ENCODE results near the gene GEMIN7. TPM values are rescaled to one million over a fixed set of nuclear protein-coding genes. Genes with fewer than 3 reads are reported as not detected.

The GEMIN7 gene
- total and polyA plus RNA-seq, 4 donors, result 10.0 to 25.2 (median 19.4) TPM

- Histone ChIP-seq H3K36me3 (ENCODE audit: control insufficient read depth in 4 of 4, insufficient read depth in 3 of 4, low read depth in 1 of 4, low read length in 3 of 4) (no peaks in the 10 kb centered on the region), H3K9me3 (ENCODE audit: control insufficient read depth in 4 of 4, low read length in 3 of 4) (no peaks in the 10 kb centered on the region), H3K27ac (ENCODE audit: low read depth in 1 of 2, low read length in 2 of 2) (no peak overlapping the region), H3K4me3 (ENCODE audit: low read depth in 1 of 3, low read length in 3 of 3) (no peak overlapping the region), H3K4me1 (ENCODE audit: control insufficient read depth in 4 of 4, insufficient read depth in 4 of 4, low read length in 3 of 4) (peaks cover 3 to 18% (median 12%) of the 10 kb centered on the region in 4 donors), H3K27me3 (ENCODE audit: control insufficient read depth in 4 of 4, insufficient read depth in 4 of 4, low read length in 3 of 4) (no peaks in the 10 kb centered on the region), H3K9ac (ENCODE audit: low read depth in 1 of 2, low read length in 2 of 2) (no peak overlapping the region)
- 84% methylated on average over 12 of the region's 12 CpGs for WGBS
- no peak for DNase-seq (ENCODE audit: low spot score)
- TF ChIP-seq CTCF (IDR thresholded peaks at IDR 0.05; ENCODE audit: low read depth, low read length, missing input control) (no peak), HNF4A (conservative IDR thresholded peaks at IDR 0.05) (no peak), HNF4G (IDR thresholded peaks at IDR 0.05) (no peak), FOXA2 (IDR thresholded peaks at IDR 0.05) (no peak), TAF1 (conservative IDR thresholded peaks at IDR 0.05) (no peak), RXRA (IDR thresholded peaks at IDR 0.05) (no peak), RAD21 (IDR thresholded peaks at IDR 0.05) (no peak), GABPA (IDR thresholded peaks at IDR 0.05 in 1 of 2, conservative IDR thresholded peaks at IDR 0.05 in 1 of 2) (no peak), YY1 (IDR thresholded peaks at IDR 0.05) (no peak), FOXA1 (IDR thresholded peaks at IDR 0.05) (no peak)
- TF ChIP-seq, protein P1, sequence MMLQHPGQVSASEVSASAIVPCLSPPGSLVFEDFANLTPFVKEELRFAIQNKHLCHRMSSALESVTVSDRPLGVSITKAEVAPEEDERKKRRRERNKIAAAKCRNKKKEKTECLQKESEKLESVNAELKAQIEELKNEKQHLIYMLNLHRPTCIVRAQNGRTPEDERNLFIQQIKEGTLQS (IDR thresholded peaks at IDR 0.05), result no peak
Observed at GRCh38 chr19:45107621-45108150, 28.6 kb downstream of the GEMIN7 start.

DNA sequence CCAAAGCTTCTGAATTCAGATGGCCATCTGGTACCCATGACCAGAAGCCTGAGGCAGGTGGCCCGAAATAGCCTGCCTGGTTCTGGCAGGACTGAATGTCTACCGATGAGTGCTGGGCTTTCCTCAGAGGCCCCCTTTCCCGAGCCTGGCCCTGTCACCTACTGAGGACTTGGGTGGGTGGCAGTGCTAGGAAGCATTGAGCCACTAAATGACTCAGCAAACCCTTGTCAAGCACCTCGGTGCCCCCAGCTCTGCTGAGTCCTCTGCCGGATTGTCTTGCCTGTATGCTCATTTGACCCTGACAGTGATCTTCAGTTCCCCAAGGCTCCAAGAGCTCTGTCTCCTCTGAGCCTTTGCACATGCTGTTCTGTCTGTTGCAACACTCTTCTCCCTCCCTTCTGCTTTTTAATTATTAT, 31.8 kb downstream of the GEMIN7 start:
- Histone ChIP-seq H3K27ac (ENCODE audit: low read depth in 1 of 2, low read length in 2 of 2) (no peak overlapping the region), H3K36me3 (ENCODE audit: control insufficient read depth in 4 of 4, insufficient read depth in 3 of 4, low read depth in 1 of 4, low read length in 3 of 4) (no peaks in the 10 kb centered on the region), H3K9ac (ENCODE audit: low read depth in 1 of 2, low read length in 2 of 2) (no peak overlapping the region), H3K9me3 (ENCODE audit: control insufficient read depth in 4 of 4, low read length in 3 of 4) (no peaks in the 10 kb centered on the region), H3K4me3 (ENCODE audit: low read depth in 1 of 3, low read length in 3 of 3) (no peak overlapping the region), H3K4me1 (ENCODE audit: control insufficient read depth in 4 of 4, insufficient read depth in 4 of 4, low read length in 3 of 4) (peaks cover 3 to 17% (median 7%) of the 10 kb centered on the region in 4 donors), H3K27me3 (ENCODE audit: control insufficient read depth in 4 of 4, insufficient read depth in 4 of 4, low read length in 3 of 4) (no peaks in the 10 kb centered on the region)
- no peak for DNase-seq (ENCODE audit: low spot score)
- no peak for TF ChIP-seq MAX (IDR thresholded peaks at IDR 0.05)
- no peak for TF ChIP-seq CTCF (IDR thresholded peaks at IDR 0.05; ENCODE audit: low read depth, low read length, missing input control)
- no peak for TF ChIP-seq RXRA (IDR thresholded peaks at IDR 0.05)
- TF ChIP-seq EGR1 (IDR thresholded peaks at IDR 0.05; ENCODE audit: low read depth in 2 of 2), result no peak
- TF ChIP-seq GABPA (IDR thresholded peaks at IDR 0.05 in 1 of 2, conservative IDR thresholded peaks at IDR 0.05 in 1 of 2), result no peak
- TF ChIP-seq JUND (IDR thresholded peaks at IDR 0.05), result no peak
- TF ChIP-seq, protein P2, sequence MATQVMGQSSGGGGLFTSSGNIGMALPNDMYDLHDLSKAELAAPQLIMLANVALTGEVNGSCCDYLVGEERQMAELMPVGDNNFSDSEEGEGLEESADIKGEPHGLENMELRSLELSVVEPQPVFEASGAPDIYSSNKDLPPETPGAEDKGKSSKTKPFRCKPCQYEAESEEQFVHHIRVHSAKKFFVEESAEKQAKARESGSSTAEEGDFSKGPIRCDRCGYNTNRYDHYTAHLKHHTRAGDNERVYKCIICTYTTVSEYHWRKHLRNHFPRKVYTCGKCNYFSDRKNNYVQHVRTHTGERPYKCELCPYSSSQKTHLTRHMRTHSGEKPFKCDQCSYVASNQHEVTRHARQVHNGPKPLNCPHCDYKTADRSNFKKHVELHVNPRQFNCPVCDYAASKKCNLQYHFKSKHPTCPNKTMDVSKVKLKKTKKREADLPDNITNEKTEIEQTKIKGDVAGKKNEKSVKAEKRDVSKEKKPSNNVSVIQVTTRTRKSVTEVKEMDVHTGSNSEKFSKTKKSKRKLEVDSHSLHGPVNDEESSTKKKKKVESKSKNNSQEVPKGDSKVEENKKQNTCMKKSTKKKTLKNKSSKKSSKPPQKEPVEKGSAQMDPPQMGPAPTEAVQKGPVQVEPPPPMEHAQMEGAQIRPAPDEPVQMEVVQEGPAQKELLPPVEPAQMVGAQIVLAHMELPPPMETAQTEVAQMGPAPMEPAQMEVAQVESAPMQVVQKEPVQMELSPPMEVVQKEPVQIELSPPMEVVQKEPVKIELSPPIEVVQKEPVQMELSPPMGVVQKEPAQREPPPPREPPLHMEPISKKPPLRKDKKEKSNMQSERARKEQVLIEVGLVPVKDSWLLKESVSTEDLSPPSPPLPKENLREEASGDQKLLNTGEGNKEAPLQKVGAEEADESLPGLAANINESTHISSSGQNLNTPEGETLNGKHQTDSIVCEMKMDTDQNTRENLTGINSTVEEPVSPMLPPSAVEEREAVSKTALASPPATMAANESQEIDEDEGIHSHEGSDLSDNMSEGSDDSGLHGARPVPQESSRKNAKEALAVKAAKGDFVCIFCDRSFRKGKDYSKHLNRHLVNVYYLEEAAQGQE (IDR thresholded peaks at IDR 0.05), result no peak
- no peak for TF ChIP-seq FOXA2 (IDR thresholded peaks at IDR 0.05)
- no peak for TF ChIP-seq HNF4A (conservative IDR thresholded peaks at IDR 0.05)
- WGBS, result 82% methylated on average over 5 of the region's 5 CpGs
